Hepatocyte (in vitro differentiated cells): ENCODE measurements around the gene PCCA.

Experiments
- CTCF ChIP-seq: fragments of 200-600 bp; sonication (generic); IDR thresholded peaks from 2 replicates; pipeline ENCODE4 v1.5.1; 2016; ENCODE audit warnings: antibody characterized with exemption, mild to moderate bottlenecking; ENCODE audit not compliant: poor library complexity
- EZH2 ChIP-seq: fragments of 200-600 bp; sonication (generic); IDR thresholded peaks from 2 replicates; pipeline ENCODE4 v1.6.1; 2016; ENCODE audit warnings: antibody characterized with exemption, mild to moderate bottlenecking, borderline replicate concordance

DNA sequence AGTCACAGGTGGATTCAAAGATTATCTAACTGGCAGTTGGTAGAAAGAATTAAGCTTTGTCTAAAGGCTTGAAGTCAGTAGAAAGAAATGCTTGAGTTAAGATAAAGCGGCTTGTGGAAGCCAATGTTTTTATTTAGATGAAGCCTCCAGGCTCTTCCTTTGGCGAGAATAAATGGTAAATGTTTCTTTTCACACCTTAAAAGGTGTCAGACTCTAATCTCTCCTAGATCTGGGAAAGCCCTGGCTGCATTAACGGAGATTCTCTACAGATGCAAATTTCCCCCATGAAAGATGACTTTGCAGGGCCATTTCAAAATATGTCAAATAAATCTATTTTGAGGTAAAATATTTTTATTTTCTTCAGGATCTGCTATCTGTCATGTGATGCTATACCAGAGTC is 37.8 kb upstream of the PCCA start:
- TF ChIP-seq CTCF (no peak), EZH2 (no peak)
